Endothelial cell of umbilical vein (primary cell): ENCODE measurements around the gene SPEF1. TPM values are rescaled to one million over a fixed set of nuclear protein-coding genes. Genes with fewer than 3 reads are reported as not detected.

Experiments used
- BruUV-seq: library from RNA; stranded (reverse); fragments of 400-500 nt; replicated peaks from 2 replicates; lab custom pipeline; 2021; lab: Mats Ljungman, UMichigan
- CTCF ChIA-PET: fragments of 300-600, 350-600 bp; sonication (Branson Sonifier 250); formaldehyde crosslinking; loops from one replicate; lab custom pipeline; 2021; ENCODE audit warnings: antibody characterized with exemption, inconsistent platforms; lab: Charles Lee
- POLR2A ChIA-PET: fragments of 300-600, 350-600 bp; sonication (Branson Sonifier 250); formaldehyde crosslinking; loops from one replicate; lab custom pipeline; 2021; ENCODE audit warnings: antibody characterized with exemption, inconsistent platforms; lab: Charles Lee
- DNase-seq: peaks from one replicate; pipeline ENCODE4 v3.0.0-alpha.2; 2011; ENCODE audit warnings: low read depth, low spot score
- FAIRE-seq: peaks from 2 replicates; lab custom pipeline; 2011; peaks lifted over from hg19 to GRCh38; lab: Jason Lieb, UNC
- H2AFZ ChIP-seq: 2 replicates; pipeline ENCODE4 v1.6.0; 2012; ENCODE audit warnings: low read depth, low read length, control low read depth, inconsistent platforms
- H3K27ac ChIP-seq: 2 replicates; pipeline ENCODE4 v1.5.1; 2011; ENCODE audit warnings: low read depth, mild to moderate bottlenecking, control low read depth, low read length, moderate library complexity; ENCODE audit not compliant: insufficient read depth
- H3K27me3 ChIP-seq, 2 experiments: 2 replicates each; pipeline versions ENCODE4 v1.6.0 to v1.6.1; 2011; ENCODE audit warnings: low read length in 2 of 2, mixed read lengths in 1 of 2; ENCODE audit not compliant: control insufficient read depth in 2 of 2, insufficient read depth in 2 of 2
- H3K36me3 ChIP-seq, 2 experiments: 2 replicates in 1 of 2; 3 replicates in 1 of 2; pipeline ENCODE4 v1.5.1; 2011; ENCODE audit warnings: low read length in 2 of 2, mild to moderate bottlenecking in 1 of 2, moderate library complexity in 1 of 2; ENCODE audit not compliant: control insufficient read depth in 2 of 2, insufficient read depth in 2 of 2; ENCODE audit errors: extremely low read depth in 1 of 2
- H3K4me1 ChIP-seq: 3 replicates; pipeline ENCODE4 v1.5.1; 2011; ENCODE audit warnings: mild to moderate bottlenecking, low read length; ENCODE audit not compliant: control insufficient read depth, insufficient read depth; ENCODE audit errors: extremely low read depth
- H3K4me2 ChIP-seq: 2 replicates; pipeline ENCODE4 v1.6.1; 2011; ENCODE audit warnings: low read length, control low read depth, mixed read lengths; ENCODE audit not compliant: insufficient read depth
- H3K4me3 ChIP-seq, 3 experiments: fragments of 200-600 bp in 1 of 3; sonication (generic), shearing (Covaris generic) in 1 of 3; replicated peaks in 1 of 3; 2 replicates each; pipeline ENCODE4 v1.5.1; 2011 to 2016; ENCODE audit warnings: control low read depth in 3 of 3, low read length in 3 of 3, mild to moderate bottlenecking in 2 of 3, inconsistent platforms in 1 of 3, low read depth in 1 of 3, moderate library complexity in 1 of 3; ENCODE audit not compliant: insufficient read depth in 1 of 3
- H3K79me2 ChIP-seq: 2 replicates; pipeline ENCODE4 v1.6.0; 2012; ENCODE audit warnings: low read length, inconsistent platforms; ENCODE audit not compliant: control insufficient read depth, insufficient read depth
- H3K9ac ChIP-seq: replicated peaks from 2 replicates; pipeline ENCODE3; 2011; ENCODE audit warnings: low read length, control low read depth; ENCODE audit not compliant: insufficient read depth; ENCODE audit errors: extremely low read depth
- H3K9me1 ChIP-seq: replicated peaks from 3 replicates; pipeline ENCODE4 v1.6.0; 2011; ENCODE audit warnings: mild to moderate bottlenecking, low read length; ENCODE audit not compliant: control insufficient read depth, insufficient read depth; ENCODE audit errors: extremely low read depth
- H3K9me3 ChIP-seq: replicated peaks from 2 replicates; pipeline ENCODE4 v1.5.1; 2012; ENCODE audit warnings: low read length, inconsistent platforms; ENCODE audit not compliant: control insufficient read depth, insufficient read depth
- H4K20me1 ChIP-seq: replicated peaks from 2 replicates; pipeline ENCODE3; 2011; ENCODE audit warnings: mild to moderate bottlenecking, low read length; ENCODE audit not compliant: control insufficient read depth, insufficient read depth; ENCODE audit errors: extremely low read depth
- CTCF ChIP-seq, 2 donors: IDR thresholded peaks; 1 replicate in 1 of 2; 2 replicates in 1 of 2; pipeline ENCODE4 v1.5.1; 2011; ENCODE audit warnings: low read length in 2 of 2, mild to moderate bottlenecking in 2 of 2, moderate library complexity in 2 of 2, control low read depth in 1 of 2, inconsistent platforms in 1 of 2, low read depth in 1 of 2; ENCODE audit not compliant: insufficient read depth in 1 of 2; ENCODE audit errors: extremely low read depth in 1 of 2
- EZH2 ChIP-seq: IDR thresholded peaks from 2 replicates; pipeline ENCODE4 v1.6.1; 2012; ENCODE audit warnings: borderline replicate concordance, low read depth, mild to moderate bottlenecking, moderate library complexity, low read length, inconsistent platforms; ENCODE audit not compliant: severe bottlenecking
- FOS ChIP-seq: IDR thresholded peaks from 2 replicates; pipeline ENCODE4 v1.6.1; 2011; ENCODE audit warnings: mild to moderate bottlenecking, low read length, moderate library complexity, borderline replicate concordance; ENCODE audit not compliant: insufficient read depth
- GATA2 ChIP-seq: IDR thresholded peaks from 2 replicates; pipeline ENCODE4 v1.7.0; 2011; ENCODE audit warnings: low read depth, mild to moderate bottlenecking, moderate library complexity, mixed read lengths, low read length; ENCODE audit not compliant: insufficient read length, insufficient read depth
- JUN ChIP-seq: IDR thresholded peaks from 2 replicates; pipeline ENCODE4 v1.6.1; 2011; ENCODE audit warnings: borderline replicate concordance, low read depth; ENCODE audit not compliant: insufficient read length, insufficient read depth
- MAX ChIP-seq: IDR thresholded peaks from 2 replicates; pipeline ENCODE4 v1.6.1; 2011; ENCODE audit not compliant: insufficient read depth, insufficient read length
- MYC ChIP-seq: IDR thresholded peaks from one replicate; pipeline ENCODE4 v1.6.1; 2011; ENCODE audit warnings: mild to moderate bottlenecking, low read depth, low read length
- POLR2A ChIP-seq: IDR thresholded peaks from 2 replicates; pipeline ENCODE4 v1.6.1; 2012; ENCODE audit warnings: low read depth, mild to moderate bottlenecking, control low read depth, low read length
- POLR2AphosphoS5 ChIP-seq: IDR thresholded peaks from 2 replicates; pipeline ENCODE4 v1.6.1; 2012; ENCODE audit warnings: low read depth, mild to moderate bottlenecking, control low read depth, low read length, moderate library complexity; ENCODE audit not compliant: insufficient read depth
- dilution Hi-C: fragments of 300-500 bp; cut with MboI; formaldehyde crosslinking; loops from one replicate; pipeline ENCODE4 v1.15.0; 2019; ENCODE audit warnings: low sequenced_read_pairs; ENCODE audit not compliant: extremely low pct_ligation_motif_present
- intact Hi-C: fragments of 100-400 bp; cut with micrococcal nuclease; formaldehyde crosslinking; loops from one replicate; pipeline ENCODE4 v1.10.0; 2022
- polyA plus RNA-seq, 4 experiments: library from polyadenylated mRNA; depleted of rRNA in 3 of 4; stranded (reverse) in 3 of 4; unstranded in 1 of 4; fragments of >200 nt; gene quantifications; 2 replicates each; pipeline versions ENCODE4 v1.2.1 to v1.2.3, GENCODE V29; 2011 to 2012; ENCODE audit warnings: missing spikeins in 1 of 4
- total RNA-seq: library from RNA; stranded (reverse); gene quantifications from 2 replicates; pipeline ENCODE4 v1.2.3, GENCODE V29; 2021

The SPEF1 gene
- total and polyA plus RNA-seq, 2 donors (not counting 3 experiments of a cell fraction or from before 2014, with no cell fraction given): 0.07 to 0.44 TPM

- POLR2A ChIA-PET: no interaction called here
Measured at GRCh38 chr20:3826420-3826819, 45.2 kb upstream of the SPEF1 start.

More at GRCh38 chr20:3826420-3826819, 45.2 kb upstream of the SPEF1 start:
- TF ChIP-seq POLR2A: no peak
- TF ChIP-seq JUN: no peak
- TF ChIP-seq POLR2AphosphoS5: no peak
- no peak for TF ChIP-seq EZH2
- no peak for TF ChIP-seq FOS
- no peak for TF ChIP-seq GATA2
- no peak for TF ChIP-seq CTCF (IDR thresholded peaks at IDR 0.05; ENCODE audit: extremely low read depth in 1 of 2, insufficient read depth in 1 of 2, low read depth in 1 of 2, low read length in 2 of 2)
- TF ChIP-seq MAX: no peak
- no peak for TF ChIP-seq MYC
- dilution Hi-C loops (no loop called here), intact Hi-C loops (no loop called here)
- Histone ChIP-seq H3K27ac (no peak overlapping the region), H3K79me2 (peaks cover 2% of the 10 kb centered on the region), H3K4me1 (peaks cover 2% of the 10 kb centered on the region), H3K9me1 (no peaks in the 10 kb centered on the region), H3K9ac (no peak overlapping the region), H3K36me3 (peaks cover 2 to 19% of the 10 kb centered on the region in 2 experiments), H3K4me2 (no peak overlapping the region), H2AFZ (no peak overlapping the region), H3K27me3 (no peaks in the 10 kb centered on the region), H4K20me1 (no peaks in the 10 kb centered on the region), H3K4me3 (no peak overlapping the region), H3K9me3 (no peaks in the 10 kb centered on the region)
- BruUV-seq: no TSS peak
- CTCF ChIA-PET: interaction anchor here (0.9 to 1.4 kb wide), 3 partner anchors 13 to 59 kb away, joined by 3 to 4 read pairs (median 3); partner anchors contain the start of gene ADISSP
- FAIRE-seq (no peak), DNase-seq (no peak)
